AG04449 (cell line): ENCODE data around the gene GRHL3.

Source experiments
- CTCF ChIA-PET: fragments of 350-600 bp; formaldehyde crosslinking; extraction: SDS; loops from one replicate; lab custom pipeline; 2021; ENCODE audit warnings: antibody characterized with exemption; lab: Yijun Ruan, JAX
- POLR2A ChIA-PET: fragments of 400-600, 350-600 bp; formaldehyde crosslinking; extraction: SDS; loops from one replicate; lab custom pipeline; 2020; ENCODE audit warnings: antibody characterized with exemption, inconsistent platforms; lab: Yijun Ruan, JAX
- DNase-seq: peaks from one replicate; pipeline ENCODE4 v3.0.0-alpha.2; 2010; ENCODE audit warnings: low read depth, low spot score
- H3K4me3 ChIP-seq: 2 replicates; pipeline ENCODE4 v1.5.1; 2011; ENCODE audit warnings: low read depth, mild to moderate bottlenecking, control low read depth, low read length
- TF ChIP-seq, protein P1 (sequence below): IDR thresholded peaks from one replicate; pipeline ENCODE4 v1.5.1; 2011; ENCODE audit warnings: mild to moderate bottlenecking, moderate library complexity, low read length, control low read depth, inconsistent platforms; ENCODE audit not compliant: insufficient read depth; ENCODE audit errors: missing control alignments

The GRHL3 gene

GRCh38 chr1:24340770-24341169 lies 21.6 kb downstream of the GRHL3 start:
- no peak for DNase-seq
- ChIA-PET POLR2A (no interaction called here), CTCF (interaction anchor here (0.8 to 1.7 kb wide), 3 partner anchors 50 to 142 kb away, joined by 3 to 4 read pairs (median 3); no protein-coding TSS in a partner anchor)
- TF ChIP-seq, protein P1, sequence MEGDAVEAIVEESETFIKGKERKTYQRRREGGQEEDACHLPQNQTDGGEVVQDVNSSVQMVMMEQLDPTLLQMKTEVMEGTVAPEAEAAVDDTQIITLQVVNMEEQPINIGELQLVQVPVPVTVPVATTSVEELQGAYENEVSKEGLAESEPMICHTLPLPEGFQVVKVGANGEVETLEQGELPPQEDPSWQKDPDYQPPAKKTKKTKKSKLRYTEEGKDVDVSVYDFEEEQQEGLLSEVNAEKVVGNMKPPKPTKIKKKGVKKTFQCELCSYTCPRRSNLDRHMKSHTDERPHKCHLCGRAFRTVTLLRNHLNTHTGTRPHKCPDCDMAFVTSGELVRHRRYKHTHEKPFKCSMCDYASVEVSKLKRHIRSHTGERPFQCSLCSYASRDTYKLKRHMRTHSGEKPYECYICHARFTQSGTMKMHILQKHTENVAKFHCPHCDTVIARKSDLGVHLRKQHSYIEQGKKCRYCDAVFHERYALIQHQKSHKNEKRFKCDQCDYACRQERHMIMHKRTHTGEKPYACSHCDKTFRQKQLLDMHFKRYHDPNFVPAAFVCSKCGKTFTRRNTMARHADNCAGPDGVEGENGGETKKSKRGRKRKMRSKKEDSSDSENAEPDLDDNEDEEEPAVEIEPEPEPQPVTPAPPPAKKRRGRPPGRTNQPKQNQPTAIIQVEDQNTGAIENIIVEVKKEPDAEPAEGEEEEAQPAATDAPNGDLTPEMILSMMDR = no peak
- H3K4me3 ChIP-seq = no peak overlapping the region

DNA sequence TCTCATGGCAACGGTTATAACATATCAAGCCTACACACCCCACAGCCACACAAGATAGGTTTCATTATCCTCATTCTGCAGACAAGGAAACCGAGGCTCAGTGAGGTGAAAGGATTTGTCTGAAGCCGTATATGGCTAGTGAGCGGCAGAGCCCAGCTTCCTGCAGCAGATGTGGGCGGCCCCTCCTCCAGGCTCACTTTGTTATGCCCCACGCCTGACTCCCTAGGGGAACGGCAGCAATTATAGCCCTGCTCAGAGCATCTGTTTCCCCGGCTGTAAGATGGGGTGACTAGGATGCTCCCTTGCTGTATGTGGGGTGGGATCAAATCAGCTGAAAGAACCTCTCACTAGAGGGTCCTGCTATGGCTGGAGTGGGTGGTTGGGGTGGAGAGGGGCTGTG lies 22.1 kb downstream of the GRHL3 start:
- no peak for DNase-seq
- no peak overlapping the region for H3K4me3 ChIP-seq
- TF ChIP-seq, protein P1 = no peak
- POLR2A ChIA-PET = no interaction called here
- CTCF ChIA-PET = interaction anchor here (0.8 to 1.7 kb wide), 3 partner anchors 50 to 142 kb away, joined by 3 to 4 read pairs (median 3); no protein-coding TSS in a partner anchor

DNA sequence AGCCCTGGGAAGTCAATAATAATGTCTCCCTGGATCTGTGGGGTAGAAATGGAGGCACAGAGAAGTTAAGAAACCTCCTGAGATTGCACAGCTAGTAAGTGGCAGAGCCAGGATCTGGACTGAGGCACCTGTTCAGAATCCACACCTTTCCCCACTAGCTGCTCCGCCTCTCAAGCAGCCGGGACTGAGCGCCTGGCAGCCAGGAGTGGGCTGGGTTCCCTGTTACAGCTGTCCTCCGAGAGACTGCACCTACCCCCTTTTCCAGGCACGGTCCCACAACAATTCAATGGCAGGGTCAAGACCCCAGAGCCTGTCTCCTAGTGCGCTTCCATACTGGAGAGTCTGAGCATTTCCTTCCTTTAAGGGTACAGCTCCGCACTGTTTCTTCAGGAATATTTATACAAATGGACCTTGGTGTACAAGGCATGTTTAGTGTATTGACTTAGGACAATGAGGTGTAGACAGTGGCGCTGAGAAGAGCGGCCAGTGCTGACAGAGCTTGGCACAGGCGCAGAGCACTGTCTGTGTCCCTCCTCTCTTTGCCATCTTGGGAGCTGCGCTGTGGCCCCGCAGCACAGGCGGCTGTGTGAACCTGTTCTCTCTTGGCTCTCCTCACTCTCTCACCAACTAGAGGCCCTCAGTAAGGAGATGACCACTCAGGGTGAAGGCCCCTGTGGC lies 24.4 kb downstream of the GRHL3 start:
- CTCF ChIA-PET = interaction anchor here (1.4 to 1.8 kb wide), 2 partner anchors 48 to 142 kb away, joined by 5 to 9 read pairs; no protein-coding TSS in a partner anchor
- H3K4me3 ChIP-seq = no peak overlapping the region
- TF ChIP-seq, protein P1 = no peak
- DNase-seq = no peak
- POLR2A ChIA-PET = no interaction called here

- ChIA-PET POLR2A (no interaction called here), CTCF (interaction anchor here (1.4 to 1.8 kb wide), 2 partner anchors 47 to 142 kb away, joined by 5 to 9 read pairs; no protein-coding TSS in a partner anchor)
These were observed 25.1 kb downstream of the GRHL3 start for GRCh38 chr1:24344090-24344742.

DNA sequence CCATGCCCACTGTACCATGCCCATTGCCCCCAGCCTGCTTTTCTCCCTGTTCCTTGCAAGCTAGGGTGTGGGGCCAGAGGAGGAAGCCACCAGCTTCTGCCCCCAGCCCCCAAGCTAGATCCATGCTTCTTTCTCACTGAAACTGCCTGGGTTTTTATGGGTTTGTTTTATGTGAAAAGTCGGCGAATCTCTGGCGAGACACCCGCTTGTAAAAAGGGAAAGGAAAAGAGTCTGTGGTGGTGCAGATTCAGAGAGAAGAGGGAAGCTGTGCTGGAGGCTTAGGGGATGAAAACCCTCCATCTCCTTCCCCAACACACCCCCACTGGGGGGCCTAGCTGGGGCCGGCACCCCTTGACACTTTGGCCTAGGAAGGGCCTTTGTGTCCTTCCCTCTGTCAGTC lies 26.2 kb downstream of the GRHL3 start:
- H3K4me3 ChIP-seq = no peak overlapping the region
- ChIA-PET POLR2A (no interaction called here), CTCF (interaction anchor here (1.8 kb wide), 1 partner anchor 46 kb away, joined by 9 read pairs; no protein-coding TSS in a partner anchor)
- TF ChIP-seq, protein P1 = no peak
- DNase-seq = no peak

More at GRCh38 chr1:24344090-24344742, 25.1 kb downstream of the GRHL3 start:
- H3K4me3 ChIP-seq = no peak overlapping the region
- DNase-seq = no peak
- TF ChIP-seq, protein P1 = no peak
